Activated CD4-positive, alpha-beta T cell treated with anti-CD3 and anti-CD28 coated beads for 48 hours (primary cell): Measurements from ENCODE around the gene MEGF11.
"Not testable (repeated sequence)": the region's sequence is repeated elsewhere in the genome, so short reads cannot be mapped to it uniquely, and the experiment has no call there.

Source experiments
- DNase-seq: peaks from one replicate; pipeline ENCODE4 v3.0.0-alpha.2; 2020

Gene MEGF11

GRCh38 chr15:65869954-65870871, 383.3 kb downstream of the MEGF11 start:
- DNase-seq, result peak; percentile 34

- DNase-seq, result peak; percentile 96
Measured at GRCh38 chr15:65869126-65869953, 384.2 kb downstream of the MEGF11 start, which contains the start of gene RAB11A. TSS of gene RAB11A (plus strand) at chr15:65869491. CDS start at chr15:65869586, 95 bp downstream.

- DNase-seq, result no peak
Measured at GRCh38 chr15:65868546-65869125, 384.9 kb downstream of the MEGF11 start.

GRCh38 chr15:65867933-65868332, 385.6 kb downstream of the MEGF11 start:
- not testable (repeated sequence) for DNase-seq

GRCh38 chr15:65867244-65867643, 386.3 kb downstream of the MEGF11 start:
- no peak for DNase-seq

- no peak for DNase-seq
Measured at GRCh38 chr15:65863106-65863505, 390.4 kb downstream of the MEGF11 start.

- DNase-seq, result peak; percentile 82
Measured at GRCh38 chr15:65862682-65863081, 390.9 kb downstream of the MEGF11 start.

GRCh38 chr15:65857718-65858402, 395.7 kb downstream of the MEGF11 start:
- no peak for DNase-seq

- DNase-seq, result peak; percentile 89
Measured at GRCh38 chr15:65856821-65857455, 396.6 kb downstream of the MEGF11 start.

GRCh38 chr15:65851981-65852380, 401.6 kb downstream of the MEGF11 start:
- no peak for DNase-seq

GRCh38 chr15:65847989-65848388, 405.6 kb downstream of the MEGF11 start:
- DNase-seq, result no peak

- DNase-seq, result no peak
Measured at GRCh38 chr15:65845826-65846519, 407.6 kb downstream of the MEGF11 start.
